Psoas muscle (tissue), 8 donors: ENCODE data around the gene MROH8. TPM values are rescaled to one million over a fixed set of nuclear protein-coding genes. Genes with fewer than 3 reads are reported as not detected.
"Not testable (repeated sequence)": the region's sequence is repeated elsewhere in the genome, so short reads cannot be mapped to it uniquely, and the experiment has no call there.

Experiments
- ATAC-seq, 4 donors: fragments of 200-7000 bp; cut with Tn5 transposase; one replicate each; pipeline ENCODE4 v1.9.1; 2020; ENCODE audit warnings: moderate library complexity in 3 of 4, mild to moderate bottlenecking in 2 of 4
- DNase-seq, 2 donors: peaks; one replicate each; pipeline ENCODE4 v3.0.0-alpha.2; 2020
- H3K27ac ChIP-seq: fragments of 200-600 bp; one replicate; pipeline ENCODE4 v1.8.0; 2022
- H3K27me3 ChIP-seq, 3 donors: fragments of 200-600 bp in 1 of 3; one replicate each; pipeline versions ENCODE4 v1.6.1 to v1.8.0; 2013 to 2022; ENCODE audit warnings: low read length in 2 of 3, mild to moderate bottlenecking in 2 of 3, moderate library complexity in 1 of 3; ENCODE audit not compliant: insufficient read depth in 3 of 3
- H3K36me3 ChIP-seq, 2 donors: fragments of 200-600 bp in 1 of 2; one replicate each; pipeline versions ENCODE4 v1.6.1 to v1.8.0; 2013 to 2022; ENCODE audit warnings: low read depth in 1 of 2, mild to moderate bottlenecking in 1 of 2, moderate library complexity in 1 of 2; ENCODE audit not compliant: insufficient read depth in 1 of 2
- H3K4me1 ChIP-seq: fragments of 200-600 bp; one replicate; pipeline ENCODE4 v1.8.0; 2022
- H3K4me3 ChIP-seq: fragments of 200-600 bp; one replicate; pipeline ENCODE4 v1.8.0; 2022; ENCODE audit warnings: mild to moderate bottlenecking
- H3K9me3 ChIP-seq: fragments of 200-600 bp; one replicate; pipeline ENCODE4 v1.8.0; 2022
- WGBS, 3 donors: extraction: QIAGEN DNeasy Blood & Tissue Kit; methylation state at CpG; one replicate each; pipeline versions ENCODE4 v1.1.6 to v1.1.7; 2013; 5-methylcytosine and 5-hydroxymethylcytosine counted together
- intact Hi-C, 2 donors: fragments of 100-400 bp; cut with DNase I; formaldehyde crosslinking; loops; one replicate each; pipeline versions ENCODE4 v1.11.0 to v1.14.2; 2022
- polyA plus RNA-seq, 3 donors: library from polyadenylated mRNA; stranded (reverse); fragments of 200-250 nt; gene quantifications; one replicate each; pipeline ENCODE4 v1.2.3, GENCODE V29; 2013
- total RNA-seq, 4 donors: library from RNA; stranded (reverse); fragmentation: NEBNext Ultra II Directional in 2 of 4; extraction: Animal tissue kit (Norgen Biotek cat#: 25700) in 2 of 4; gene quantifications; one replicate each; pipeline versions ENCODE4 v1.2.1 to v1.2.4, GENCODE V29; 2021 to 2023
- TF ChIP-seq, protein P1 (sequence below): fragments of 200-600 bp; IDR thresholded peaks from one replicate; pipeline ENCODE4 v1.8.0; 2022; ENCODE audit warnings: antibody characterized with exemption
- donor health status: healthy with polysubstance abuse.
- donor health status: DM: no; HTN: no; CAD: no; lungs with moderate emphysema.
- donor health status: Bipolar disorder and iron deficiency.
- donor health status: healthy.
- donor health status: DM: yes; HTN: yes; CAD: no.
- donor health status: DM: no; HTN: no; CAD: no.
- donor health status: DM: no; HTN: no; CAD: no.
- donor health status: DM: yes; HTN: yes; CAD: no.

MROH8 gene
- total and polyA plus RNA-seq, 7 donors, result 0.99 to 5.5 (median 4.1) TPM

GRCh38 chr20:37077009-37077408 lies 102.3 kb downstream of the MROH8 start:
- no peak overlapping the region for H3K27ac ChIP-seq

GRCh38 chr20:37075932-37076685 lies 103.2 kb downstream of the MROH8 start:
- intact Hi-C loops, result no loop called here
- 86 to 92% (median 89%) methylated on average over 3 of the region's 3 CpGs for WGBS, 3 donors
- ATAC-seq (no peak), DNase-seq (no peak)
- H3K4me3 ChIP-seq, result no peak overlapping the region
- TF ChIP-seq, protein P1, sequence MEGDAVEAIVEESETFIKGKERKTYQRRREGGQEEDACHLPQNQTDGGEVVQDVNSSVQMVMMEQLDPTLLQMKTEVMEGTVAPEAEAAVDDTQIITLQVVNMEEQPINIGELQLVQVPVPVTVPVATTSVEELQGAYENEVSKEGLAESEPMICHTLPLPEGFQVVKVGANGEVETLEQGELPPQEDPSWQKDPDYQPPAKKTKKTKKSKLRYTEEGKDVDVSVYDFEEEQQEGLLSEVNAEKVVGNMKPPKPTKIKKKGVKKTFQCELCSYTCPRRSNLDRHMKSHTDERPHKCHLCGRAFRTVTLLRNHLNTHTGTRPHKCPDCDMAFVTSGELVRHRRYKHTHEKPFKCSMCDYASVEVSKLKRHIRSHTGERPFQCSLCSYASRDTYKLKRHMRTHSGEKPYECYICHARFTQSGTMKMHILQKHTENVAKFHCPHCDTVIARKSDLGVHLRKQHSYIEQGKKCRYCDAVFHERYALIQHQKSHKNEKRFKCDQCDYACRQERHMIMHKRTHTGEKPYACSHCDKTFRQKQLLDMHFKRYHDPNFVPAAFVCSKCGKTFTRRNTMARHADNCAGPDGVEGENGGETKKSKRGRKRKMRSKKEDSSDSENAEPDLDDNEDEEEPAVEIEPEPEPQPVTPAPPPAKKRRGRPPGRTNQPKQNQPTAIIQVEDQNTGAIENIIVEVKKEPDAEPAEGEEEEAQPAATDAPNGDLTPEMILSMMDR, result no peak
- H3K27ac ChIP-seq, result no peak overlapping the region
- H3K4me1 ChIP-seq, result no peaks in the 10 kb centered on the region
- H3K36me3 ChIP-seq, result peaks cover 0 to 4% of the 10 kb centered on the region in 2 donors
- H3K9me3 ChIP-seq, result no peaks in the 10 kb centered on the region
- H3K27me3 ChIP-seq, result no peaks in the 10 kb centered on the region

More at GRCh38 chr20:37077009-37077408, 102.3 kb downstream of the MROH8 start:
- no peaks in the 10 kb centered on the region for H3K4me1 ChIP-seq
- intact Hi-C loops, result no loop called here
- TF ChIP-seq, protein P1, result no peak
- 97 to 99% (median 97%) methylated on average over 8 of the region's 8 CpGs for WGBS, 3 donors
- no peaks in the 10 kb centered on the region for H3K9me3 ChIP-seq
- H3K27me3 ChIP-seq, result no peaks in the 10 kb centered on the region
- DNase-seq (no peak), ATAC-seq (no peak)
- H3K4me3 ChIP-seq, result no peak overlapping the region
- peaks cover 0 to 4% of the 10 kb centered on the region in 2 donors for H3K36me3 ChIP-seq

- Histone ChIP-seq H3K27me3 (no peaks in the 10 kb centered on the region), H3K4me1 (no peaks in the 10 kb centered on the region), H3K4me3 (no peak overlapping the region), H3K27ac (no peak overlapping the region), H3K9me3 (no peaks in the 10 kb centered on the region), H3K36me3 (peaks cover 0 to 4% of the 10 kb centered on the region in 2 donors)
- ATAC-seq (no peak), DNase-seq (no peak)
- TF ChIP-seq, protein P1, result no peak
- intact Hi-C loops, result no loop called here
- WGBS, 3 donors, result 94 to 97% (median 94%) methylated on average over 17 of the region's 17 CpGs
Measured at GRCh38 chr20:37072293-37073196, 106.8 kb downstream of the MROH8 start.

- intact Hi-C loops, result no loop called here
- WGBS, 3 donors, result 65 to 72% (median 69%) methylated on average over 4 of the region's 4 CpGs
Measured at GRCh38 chr20:37071481-37071911, 107.9 kb downstream of the MROH8 start.

DNA sequence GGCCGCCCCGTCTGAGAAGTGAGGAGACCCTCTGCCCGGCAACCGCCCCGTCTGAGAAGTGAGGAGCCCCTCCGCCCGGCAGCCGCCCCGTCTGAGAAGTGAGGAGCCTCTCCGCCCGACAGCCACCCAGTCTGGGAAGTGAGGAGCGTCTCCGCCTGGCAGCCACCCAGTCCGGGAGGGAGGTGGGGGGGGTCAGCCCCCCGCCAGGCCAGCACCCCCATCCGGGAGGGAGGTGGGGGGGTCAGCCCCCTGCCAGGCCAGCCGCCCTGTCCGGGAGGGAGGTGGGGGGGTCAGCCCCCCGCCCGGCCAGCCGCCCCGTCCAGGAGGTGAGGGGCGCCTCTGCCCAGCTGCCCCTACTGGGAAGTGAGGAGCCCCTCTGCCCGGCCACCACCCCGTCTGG lies 109.8 kb downstream of the MROH8 start:
- H3K27ac ChIP-seq, DNase-seq, H3K27me3 ChIP-seq, H3K4me1 ChIP-seq, intact Hi-C loops, H3K9me3 ChIP-seq, ATAC-seq, H3K4me3 ChIP-seq: not testable (repeated sequence)
- WGBS, 3 donors, result 85 to 97% (median 94%) methylated on average over 4 to 13 of the region's 25 CpGs
- H3K36me3 ChIP-seq, result peaks cover 0 to 29% of the 10 kb centered on the region in 2 donors

More at GRCh38 chr20:37071481-37071911, 107.9 kb downstream of the MROH8 start:
- no peaks in the 10 kb centered on the region for H3K27me3 ChIP-seq
- TF ChIP-seq, protein P1, result no peak
- no peak overlapping the region for H3K4me3 ChIP-seq
- ATAC-seq, result peak in 2 of 4 donors; percentile 33 to 50
- no peaks in the 10 kb centered on the region for H3K9me3 ChIP-seq
- H3K27ac ChIP-seq, result no peak overlapping the region
- no peaks in the 10 kb centered on the region for H3K4me1 ChIP-seq
- H3K36me3 ChIP-seq, result peaks cover 0 to 13% of the 10 kb centered on the region in 2 donors
- no peak for DNase-seq
